ENCODE measurements around the gene SHH.

DNA sequence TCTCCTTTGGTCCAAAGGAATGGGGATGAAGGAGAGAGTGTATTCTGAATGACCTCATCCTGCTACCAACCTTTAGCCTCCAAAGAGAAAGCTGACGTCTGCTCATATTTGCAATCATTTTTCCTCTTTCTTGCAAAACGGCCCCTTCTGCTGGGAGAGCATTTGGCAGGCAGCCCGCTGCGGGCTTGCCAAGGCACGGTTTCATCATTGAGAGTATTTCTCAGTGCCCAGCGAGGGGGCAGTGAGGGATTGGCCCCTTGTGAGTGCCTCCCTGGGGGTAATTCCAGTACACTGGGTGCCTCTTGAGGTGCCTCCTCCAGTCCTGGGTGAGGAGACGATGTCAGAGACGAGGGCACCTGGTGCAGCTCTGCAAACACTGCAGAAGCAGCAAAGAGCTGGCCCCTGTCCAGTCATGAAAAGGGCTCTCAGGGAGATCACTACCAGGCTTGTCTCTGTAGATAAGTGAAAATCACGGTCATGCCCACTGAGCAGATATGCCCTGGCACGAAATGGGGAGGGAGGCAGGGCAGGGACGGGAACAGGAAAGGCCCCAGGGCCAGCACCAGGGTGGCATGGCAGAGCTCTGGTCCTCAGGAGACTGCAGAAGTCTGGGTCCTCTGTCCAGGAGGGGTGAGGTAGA, 48.7 kb upstream of the SHH start:
- TF ChIP-seq, protein P1, sequence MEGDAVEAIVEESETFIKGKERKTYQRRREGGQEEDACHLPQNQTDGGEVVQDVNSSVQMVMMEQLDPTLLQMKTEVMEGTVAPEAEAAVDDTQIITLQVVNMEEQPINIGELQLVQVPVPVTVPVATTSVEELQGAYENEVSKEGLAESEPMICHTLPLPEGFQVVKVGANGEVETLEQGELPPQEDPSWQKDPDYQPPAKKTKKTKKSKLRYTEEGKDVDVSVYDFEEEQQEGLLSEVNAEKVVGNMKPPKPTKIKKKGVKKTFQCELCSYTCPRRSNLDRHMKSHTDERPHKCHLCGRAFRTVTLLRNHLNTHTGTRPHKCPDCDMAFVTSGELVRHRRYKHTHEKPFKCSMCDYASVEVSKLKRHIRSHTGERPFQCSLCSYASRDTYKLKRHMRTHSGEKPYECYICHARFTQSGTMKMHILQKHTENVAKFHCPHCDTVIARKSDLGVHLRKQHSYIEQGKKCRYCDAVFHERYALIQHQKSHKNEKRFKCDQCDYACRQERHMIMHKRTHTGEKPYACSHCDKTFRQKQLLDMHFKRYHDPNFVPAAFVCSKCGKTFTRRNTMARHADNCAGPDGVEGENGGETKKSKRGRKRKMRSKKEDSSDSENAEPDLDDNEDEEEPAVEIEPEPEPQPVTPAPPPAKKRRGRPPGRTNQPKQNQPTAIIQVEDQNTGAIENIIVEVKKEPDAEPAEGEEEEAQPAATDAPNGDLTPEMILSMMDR (conservative IDR thresholded peaks at IDR 0.05), result no peak
- TF ChIP-seq ZFX (IDR thresholded peaks at IDR 0.05), result no peak

All from C4-2B (cell line).